T-helper 2 cell (primary cell): ENCODE data around the gene PPP2R5A.
"Not testable (repeated sequence)": the region's sequence is repeated elsewhere in the genome, so short reads cannot be mapped to it uniquely, and the experiment has no call there.

Experiments used
- DNase-seq, 5 experiments: peaks; one replicate each; pipeline versions ENCODE4 v3.0.0 to v3.0.0-alpha.2; 2012 to 2022

Gene PPP2R5A

DNA sequence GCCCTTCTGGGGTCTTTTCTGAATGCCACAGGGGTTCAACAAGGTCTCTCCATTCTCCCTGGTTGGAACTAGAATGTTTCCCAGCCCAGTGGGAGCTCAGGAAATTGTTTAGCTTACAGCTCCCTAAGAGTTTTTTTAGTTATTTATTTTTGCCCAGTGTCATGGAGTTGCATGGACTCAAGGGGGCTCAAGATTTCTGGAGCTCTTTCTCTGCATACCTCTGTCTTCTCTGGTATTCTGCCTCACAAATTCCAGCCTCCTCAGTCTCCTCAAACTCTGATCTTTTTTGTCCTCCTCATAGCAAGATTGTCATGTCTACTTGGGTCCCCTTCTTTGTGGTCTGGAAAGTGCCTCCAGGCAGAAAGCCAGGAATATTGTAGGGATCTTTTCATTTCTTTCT is 15.9 kb upstream of the PPP2R5A start:
- DNase-seq, result no peak

- no peak for DNase-seq
Measured at GRCh38 chr1:212270564-212270963, 14.6 kb upstream of the PPP2R5A start.

GRCh38 chr1:212271234-212271633 is 14.0 kb upstream of the PPP2R5A start:
- DNase-seq, result no peak

GRCh38 chr1:212271823-212272485 is 13.3 kb upstream of the PPP2R5A start:
- no peak for DNase-seq

DNA sequence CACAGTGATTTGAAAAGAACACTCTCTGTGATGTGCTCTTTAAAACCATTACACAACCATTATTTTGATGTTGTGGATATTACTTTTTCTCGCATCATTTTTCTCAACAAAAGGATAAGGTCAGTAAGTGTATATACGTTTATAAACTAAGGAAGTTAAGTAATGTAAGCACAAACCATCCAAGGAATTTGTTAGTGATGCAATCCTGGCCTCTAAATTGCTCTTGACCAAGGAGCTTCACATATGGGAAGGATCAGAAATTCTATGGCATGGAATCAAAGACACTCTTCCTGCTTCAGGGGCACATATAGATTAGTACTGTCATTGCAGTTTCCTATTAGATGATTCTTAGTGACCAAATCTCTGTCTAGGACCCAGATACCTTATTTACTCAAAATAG is 3.6 kb upstream of the PPP2R5A start:
- DNase-seq, result no peak

GRCh38 chr1:212283741-212284140 is 1.5 kb upstream of the PPP2R5A start:
- DNase-seq, result peak in 2 of 5 experiments; percentile 9 to 45

DNA sequence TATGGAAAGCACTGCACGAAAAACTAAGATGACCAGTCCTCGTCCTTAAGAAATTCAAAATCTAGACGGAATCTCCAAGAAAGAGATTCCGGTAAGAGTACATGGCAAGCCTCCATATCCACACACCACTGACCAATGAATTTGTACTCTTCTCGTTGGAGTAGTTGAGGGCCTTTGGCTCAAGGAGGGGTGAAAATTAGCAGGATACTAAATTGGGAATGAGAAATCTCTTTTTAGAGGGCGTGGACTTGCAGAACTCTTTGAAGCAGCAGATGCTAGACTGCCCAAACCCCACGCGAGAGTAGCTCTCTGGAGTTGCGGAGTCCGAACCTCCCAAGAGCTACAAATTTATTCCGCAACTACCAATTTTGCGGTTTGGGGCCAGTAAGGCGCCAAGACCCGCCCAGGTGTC is 872 bp upstream of the PPP2R5A start:
- DNase-seq, result no peak

DNA sequence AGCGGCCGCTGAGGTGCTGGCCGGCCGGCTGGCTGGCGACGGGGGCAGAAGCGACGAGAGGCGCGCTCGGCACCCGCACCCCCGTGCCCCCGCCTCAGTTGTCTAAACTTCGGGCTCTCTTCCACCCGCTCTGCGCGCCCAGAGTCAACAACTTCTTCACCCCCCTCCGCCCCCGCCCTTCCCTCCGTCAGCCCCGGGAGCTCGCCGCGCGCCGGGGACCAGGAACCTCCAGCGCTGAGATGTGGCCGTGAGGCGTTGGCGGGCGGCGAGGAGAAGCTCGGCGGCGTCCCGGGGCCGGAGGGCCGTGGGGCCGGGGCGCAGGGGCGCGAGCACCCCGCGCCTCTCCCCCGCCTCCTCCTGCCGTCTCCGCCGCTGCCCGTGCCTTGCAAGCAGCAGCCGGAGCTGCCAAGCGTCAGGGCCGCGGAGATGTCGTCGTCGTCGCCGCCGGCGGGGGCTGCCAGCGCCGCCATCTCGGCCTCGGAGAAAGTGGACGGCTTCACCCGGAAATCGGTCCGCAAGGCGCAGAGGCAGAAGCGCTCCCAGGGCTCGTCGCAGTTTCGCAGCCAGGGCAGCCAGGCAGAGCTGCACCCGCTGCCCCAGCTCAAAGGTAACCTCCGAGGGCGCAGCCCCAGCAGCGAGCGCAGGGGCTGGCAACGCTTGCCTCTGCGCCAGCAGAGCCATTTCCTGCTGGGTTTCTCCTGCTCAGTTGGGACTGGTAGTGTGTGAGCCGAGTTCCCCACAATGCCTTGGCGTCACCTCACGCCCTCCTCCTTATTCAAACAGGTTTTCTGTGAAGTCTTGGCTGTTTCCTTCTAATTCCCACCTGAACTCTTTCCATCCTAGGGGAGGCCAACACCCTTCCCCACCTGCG is 710 bp downstream of the PPP2R5A start:
- peak; percentile 46 to 85 (median 63) for DNase-seq

DNA sequence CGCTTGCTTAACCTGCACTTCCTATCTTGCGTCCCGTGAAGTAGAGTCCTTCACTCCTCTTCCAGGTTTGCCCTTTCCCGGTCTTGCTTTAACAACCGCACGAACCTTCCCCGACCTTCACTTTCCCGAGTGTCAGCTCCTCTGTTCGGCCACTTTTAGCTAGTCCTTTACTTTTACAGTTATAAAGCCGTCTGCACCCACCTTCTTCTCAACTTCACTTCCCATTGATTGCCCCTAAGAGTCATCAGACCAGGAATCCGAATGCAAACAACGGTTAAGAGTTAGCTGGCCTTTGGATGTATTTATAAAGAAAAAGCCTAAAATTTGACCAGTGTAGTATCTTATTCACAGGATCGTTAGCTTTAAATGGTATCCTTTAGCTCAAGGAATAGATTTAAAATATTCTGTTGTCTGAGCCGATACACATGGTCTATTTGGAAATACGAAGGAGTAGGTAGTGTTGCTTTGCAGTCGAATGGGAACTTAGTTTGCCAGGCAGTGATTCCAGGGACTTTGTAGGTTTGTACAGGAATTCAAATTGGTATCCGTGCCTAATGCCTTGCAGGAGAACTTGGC is 1.4 kb downstream of the PPP2R5A start:
- no peak for DNase-seq

GRCh38 chr1:212287261-212287895 is 2.2 kb downstream of the PPP2R5A start:
- DNase-seq, result no peak

DNA sequence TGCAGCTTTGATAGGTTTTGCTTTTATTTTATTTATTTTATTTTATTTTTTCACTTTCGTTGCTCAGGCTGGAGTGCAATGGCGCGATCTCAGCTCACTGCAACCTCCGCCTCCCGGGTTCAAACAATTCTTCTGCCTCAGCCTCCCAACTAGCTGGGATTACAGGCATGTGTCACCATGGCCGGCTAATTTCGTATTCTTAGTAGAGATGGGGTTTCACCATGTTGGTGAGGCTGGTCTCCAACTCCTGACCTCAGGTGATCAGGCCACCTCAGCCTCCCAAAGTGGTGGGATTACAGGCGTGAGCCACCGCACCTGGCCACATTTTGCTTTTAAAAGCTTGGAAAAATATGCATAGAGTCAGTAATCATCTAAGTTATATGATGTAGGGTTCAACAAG is 2.8 kb downstream of the PPP2R5A start:
- not testable (repeated sequence) for DNase-seq

- DNase-seq, result no peak
Measured at GRCh38 chr1:212288615-212289014, 3.4 kb downstream of the PPP2R5A start.

DNA sequence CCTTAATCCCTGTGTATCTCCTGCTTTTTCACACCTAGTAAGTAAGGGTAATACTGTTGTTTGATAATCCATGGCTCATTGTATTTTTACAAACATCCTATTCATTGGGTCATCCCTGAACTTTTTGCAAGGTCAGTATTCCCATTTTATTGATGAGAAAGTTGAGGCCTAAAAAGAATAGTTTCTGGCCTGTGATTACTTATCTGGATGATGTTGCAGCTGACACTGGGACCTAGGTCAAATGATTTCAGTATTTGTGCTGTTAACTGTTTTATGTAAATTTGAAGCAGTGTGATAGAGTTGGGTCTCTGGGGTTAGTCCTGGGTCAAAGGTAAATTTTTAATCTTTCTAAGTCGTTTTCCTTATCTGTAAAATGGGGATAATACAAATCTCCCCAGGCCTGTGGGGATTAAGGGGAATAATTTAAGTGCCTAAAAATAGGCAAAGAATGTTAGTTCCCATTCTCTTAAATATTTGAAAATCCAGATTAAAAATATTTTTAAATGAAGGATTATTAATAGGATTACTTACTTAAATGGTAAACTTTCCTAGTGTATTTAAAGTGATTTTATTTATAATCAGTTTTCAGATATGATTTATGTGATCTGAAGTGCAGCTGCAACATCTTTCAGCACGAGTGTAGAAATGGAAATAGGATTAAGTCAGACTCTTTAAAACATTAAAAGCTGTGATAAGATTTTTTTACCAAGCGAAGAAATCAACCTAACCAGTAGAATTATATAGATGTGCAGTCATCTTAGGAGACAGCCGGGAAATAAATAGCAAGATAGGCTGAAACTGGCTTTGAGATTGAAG is 4.3 kb downstream of the PPP2R5A start:
- DNase-seq, result no peak

GRCh38 chr1:212290608-212291007 is 5.4 kb downstream of the PPP2R5A start:
- DNase-seq, result peak in 1 of 5 experiments; percentile 50

DNA sequence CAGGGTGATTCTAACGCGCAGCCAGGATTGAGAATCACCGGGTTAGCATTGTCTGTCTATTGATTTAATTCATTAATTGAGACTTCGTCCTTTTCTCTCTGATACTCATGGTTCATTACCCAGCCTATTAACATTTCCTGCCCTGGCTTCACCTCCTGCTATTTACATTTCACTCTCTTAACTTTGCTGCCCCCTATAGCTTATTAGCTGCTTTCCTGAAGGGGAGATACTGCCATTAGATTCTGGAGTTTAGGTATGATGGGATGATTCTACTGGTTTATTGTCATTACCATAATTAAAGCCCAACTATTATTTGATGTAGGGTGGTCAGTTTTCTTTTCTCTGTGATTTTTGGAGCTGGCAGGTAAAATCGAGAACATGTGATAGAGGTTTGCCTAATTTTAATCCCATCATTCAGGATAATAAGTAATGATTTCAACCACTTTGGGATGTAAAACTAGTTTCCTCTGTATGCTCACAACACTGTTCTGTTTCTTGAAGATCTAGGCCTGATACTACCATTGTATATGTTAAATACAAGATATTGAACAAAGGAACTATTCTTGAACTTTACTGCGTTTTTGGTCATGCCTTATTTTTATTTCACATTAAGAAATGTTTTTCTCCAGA is 6.4 kb downstream of the PPP2R5A start:
- peak in 2 of 5 experiments; percentile 36 to 64 for DNase-seq

GRCh38 chr1:212292250-212293105 is 7.3 kb downstream of the PPP2R5A start:
- DNase-seq, result peak in 1 of 5 experiments; percentile 30

DNA sequence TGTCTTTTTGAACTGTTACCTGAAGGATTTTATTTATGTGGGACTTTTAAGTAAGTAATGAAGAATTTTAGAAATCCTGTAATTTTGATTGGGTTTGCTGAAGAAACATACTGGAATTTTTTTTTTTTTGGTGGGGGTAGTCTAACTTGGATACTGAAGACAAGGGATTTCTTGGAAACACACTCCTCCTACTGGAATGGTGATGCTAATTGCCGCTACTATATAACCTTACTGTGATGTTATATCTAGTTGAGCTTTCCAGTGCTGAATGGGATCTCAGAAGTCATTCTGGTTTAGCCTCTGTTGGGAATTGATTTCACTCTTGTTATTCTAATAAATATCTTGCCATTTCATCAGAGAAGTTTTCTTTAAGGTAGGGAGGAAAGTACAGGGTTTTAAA is 8.4 kb downstream of the PPP2R5A start:
- no peak for DNase-seq

DNA sequence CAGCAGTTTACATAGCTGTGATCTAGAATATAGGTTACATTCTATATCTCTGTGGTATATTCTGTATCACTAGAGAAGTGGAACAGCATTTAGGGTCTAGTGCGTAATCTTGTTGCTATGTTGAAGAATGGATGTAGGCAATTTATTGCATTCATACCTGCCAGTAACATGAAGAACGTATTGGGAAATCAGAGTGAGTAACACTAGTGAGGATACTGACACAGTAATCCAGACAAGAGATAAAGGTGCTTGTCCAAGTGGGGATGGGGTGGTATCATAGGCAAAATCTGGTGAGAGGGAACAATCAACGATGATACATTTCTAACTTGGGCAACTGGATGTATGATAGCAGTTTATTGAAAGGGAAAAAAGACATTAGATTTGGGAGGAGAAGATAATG is 9.8 kb downstream of the PPP2R5A start:
- DNase-seq, result no peak

- DNase-seq, result no peak
Measured at GRCh38 chr1:212295579-212295978, 10.4 kb downstream of the PPP2R5A start.

- no peak for DNase-seq
Measured at GRCh38 chr1:212297338-212297737, 12.1 kb downstream of the PPP2R5A start.

GRCh38 chr1:212301580-212301979 is 16.4 kb downstream of the PPP2R5A start:
- no peak for DNase-seq
